ENCODE results near the gene RAB24.

RAB24 gene

DNA sequence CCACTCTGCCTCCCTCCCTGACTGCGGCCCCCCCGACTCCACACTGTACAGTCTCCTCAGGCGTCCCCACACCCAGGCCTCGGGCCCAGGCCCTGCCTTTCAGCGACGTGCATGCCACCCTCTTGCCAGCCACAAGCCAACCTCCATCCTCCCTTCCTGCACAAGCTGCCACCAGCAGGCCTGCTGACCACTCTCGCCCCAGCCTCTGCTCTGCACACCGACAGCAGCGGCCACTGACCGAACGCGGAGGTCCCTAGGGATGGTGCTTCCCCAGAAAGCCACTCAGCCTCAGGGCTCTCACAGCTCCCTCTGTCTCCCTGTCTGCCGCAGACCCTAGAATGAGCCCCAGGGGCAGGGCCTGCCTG, 29.4 kb upstream of the RAB24 start:
- no peak for DNase-seq (ENCODE audit: low read depth)

- DNase-seq (ENCODE audit: low read depth) = no peak
Measured at GRCh38 chr5:177332031-177332895, 28.7 kb upstream of the RAB24 start.

GRCh38 chr5:177330991-177331842, 27.7 kb upstream of the RAB24 start:
- DNase-seq (ENCODE audit: low read depth) = no peak

DNA sequence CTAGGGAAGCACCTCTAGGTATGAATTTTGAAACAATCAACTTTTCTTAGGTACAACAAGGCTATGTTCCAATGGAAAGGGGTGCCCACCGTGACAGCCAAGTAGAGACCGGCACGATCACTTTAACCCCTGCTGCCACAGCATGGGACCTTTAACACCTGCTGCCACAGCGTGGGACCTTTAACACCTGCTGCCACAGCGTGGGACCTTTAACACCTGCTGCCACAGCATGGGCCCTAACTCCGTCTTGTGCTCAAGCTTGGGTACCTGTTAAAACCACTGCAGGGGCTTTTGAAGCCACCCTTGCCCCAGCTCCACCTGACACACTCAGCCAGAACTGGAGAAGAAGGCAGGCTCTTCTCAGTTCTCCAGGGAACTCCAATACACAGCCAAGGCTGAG, 26.4 kb upstream of the RAB24 start:
- DNase-seq (ENCODE audit: low read depth) = no peak

DNA sequence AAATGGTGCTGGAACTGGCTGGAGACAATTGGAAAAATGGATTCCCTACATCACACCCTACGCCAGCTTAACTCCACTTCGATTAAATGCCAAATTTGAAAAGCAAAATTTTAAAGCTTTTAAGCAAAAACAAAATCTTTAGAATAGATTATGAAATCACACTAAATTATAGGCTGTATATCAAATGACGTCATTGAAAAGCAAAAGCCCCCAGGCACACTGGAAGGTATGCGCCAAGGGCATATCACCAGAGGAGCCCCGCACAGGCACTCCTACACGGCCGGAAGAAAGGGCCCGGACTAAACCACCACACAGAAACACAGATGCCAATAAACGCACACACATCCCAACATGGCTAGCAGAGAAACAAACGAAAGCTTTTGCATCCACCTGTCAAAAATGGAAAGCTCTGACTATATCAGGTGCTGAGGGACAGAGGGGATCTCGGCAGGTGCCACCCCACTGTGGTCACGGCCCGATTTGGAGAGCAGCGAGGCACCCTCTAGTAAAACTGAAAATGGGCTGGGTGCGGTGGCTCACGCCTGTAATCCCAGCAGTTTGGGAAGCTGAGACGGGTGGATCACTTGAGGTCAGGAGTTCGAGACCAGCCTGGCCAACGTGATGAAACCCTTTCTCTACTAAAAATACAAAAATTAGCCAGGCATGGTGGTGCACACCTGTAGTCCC, 25.2 kb upstream of the RAB24 start:
- DNase-seq (ENCODE audit: low read depth) = no peak

GRCh38 chr5:177327539-177328522, 24.3 kb upstream of the RAB24 start:
- no peak for DNase-seq (ENCODE audit: low read depth)

DNA sequence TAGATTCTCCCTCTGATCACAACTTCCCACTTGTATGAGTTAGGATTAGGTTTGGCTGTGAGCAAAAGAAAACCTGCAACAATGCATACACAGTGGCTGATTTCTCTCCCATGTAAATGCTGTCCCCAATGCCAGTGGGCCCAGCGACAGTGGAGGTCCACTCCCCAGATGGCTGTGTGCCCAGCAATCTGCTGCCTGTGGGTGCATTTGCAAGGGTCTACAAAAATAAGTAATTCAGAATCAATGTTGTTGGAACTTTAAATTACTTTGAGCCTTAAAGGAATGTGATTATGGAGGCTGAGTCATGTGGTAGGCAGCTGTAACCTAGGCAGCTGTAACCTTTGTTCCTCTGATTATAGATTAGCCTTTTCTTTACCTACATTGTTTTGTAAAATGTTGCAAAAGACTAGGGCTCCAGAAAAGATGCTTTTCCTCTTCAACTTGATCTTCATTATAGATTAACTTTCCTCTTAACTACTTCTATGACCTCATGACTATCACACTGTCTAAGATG, 22.4 kb upstream of the RAB24 start:
- DNase-seq (ENCODE audit: low read depth) = no peak

DNA sequence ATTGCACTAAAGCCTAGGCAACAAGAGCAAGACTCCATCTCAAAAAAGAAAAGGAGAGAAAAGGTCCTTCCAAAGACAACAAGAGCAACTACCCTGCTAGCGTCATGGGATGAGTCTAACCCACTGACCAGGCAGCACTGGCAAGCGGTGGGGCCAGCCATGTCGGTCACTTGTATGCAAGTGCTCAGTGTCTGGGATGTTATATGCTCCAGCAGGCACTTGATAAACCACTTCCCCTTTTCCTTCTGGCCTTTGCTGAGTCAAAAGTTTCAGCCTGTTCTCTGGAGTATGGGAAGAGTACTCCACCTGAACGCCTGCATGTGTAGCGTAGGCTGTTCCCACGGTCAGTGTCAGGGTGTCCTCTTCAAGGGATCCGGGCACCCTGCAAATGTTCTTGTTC, 17.4 kb upstream of the RAB24 start:
- DNase-seq (ENCODE audit: low read depth) = no peak

DNA sequence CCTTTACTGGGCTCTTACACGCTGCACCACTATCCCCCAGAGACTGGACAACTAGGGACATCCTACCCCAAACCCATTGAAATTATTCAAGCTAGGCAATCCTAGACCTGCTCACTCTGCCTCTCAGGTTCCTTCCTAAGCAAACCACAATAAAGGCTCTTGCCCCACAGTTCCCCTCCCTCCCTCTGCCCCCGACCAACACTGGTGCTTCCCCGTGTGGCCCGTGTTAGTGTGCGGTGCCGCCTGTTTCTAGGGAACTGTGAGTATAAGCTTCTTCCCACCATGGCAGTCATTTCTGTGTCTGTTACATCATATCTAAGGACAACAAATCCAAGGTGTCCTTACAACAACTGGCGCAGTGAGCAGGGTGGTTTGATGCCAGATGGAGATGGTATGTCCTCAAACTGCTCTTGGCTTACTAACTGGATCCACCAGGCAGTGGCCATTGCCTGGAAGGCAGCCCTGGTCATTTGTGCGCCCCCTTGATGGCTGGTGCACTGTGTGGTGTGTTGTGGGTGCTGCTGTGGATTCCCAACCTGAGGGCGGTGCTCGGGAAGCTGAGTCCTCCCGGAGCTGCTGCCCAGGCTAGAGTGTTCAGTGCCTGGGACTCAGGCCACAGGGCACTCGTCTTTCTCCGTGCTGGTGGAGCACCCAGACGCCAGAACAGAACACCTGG, 16.5 kb upstream of the RAB24 start:
- no peak for DNase-seq (ENCODE audit: low read depth)

DNA sequence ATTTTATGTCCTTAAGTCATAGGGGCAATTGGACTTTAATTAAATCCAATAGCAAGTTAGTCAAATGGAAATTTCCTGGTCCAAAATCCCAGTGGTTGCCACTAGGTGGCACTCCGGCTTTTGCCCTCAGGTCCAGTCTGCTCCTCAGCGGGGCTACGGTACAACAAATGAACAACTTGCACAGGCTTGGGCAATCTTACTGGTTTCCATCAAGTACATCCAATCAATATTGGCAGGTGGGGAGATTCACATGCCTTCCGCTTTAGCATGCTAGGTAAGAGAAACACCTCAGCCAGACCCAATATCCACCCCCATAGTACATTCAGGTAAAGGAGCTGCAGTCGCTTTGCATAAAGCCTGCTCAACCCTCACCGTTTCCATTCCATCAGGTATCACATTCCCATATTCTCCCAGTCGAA, 14.4 kb upstream of the RAB24 start:
- no peak for DNase-seq (ENCODE audit: low read depth)

- no peak for DNase-seq (ENCODE audit: low read depth)
Measured at GRCh38 chr5:177316005-177316404, 12.5 kb upstream of the RAB24 start.

- no peak for DNase-seq (ENCODE audit: low read depth)
Measured at GRCh38 chr5:177315411-177315810, 11.9 kb upstream of the RAB24 start.

DNA sequence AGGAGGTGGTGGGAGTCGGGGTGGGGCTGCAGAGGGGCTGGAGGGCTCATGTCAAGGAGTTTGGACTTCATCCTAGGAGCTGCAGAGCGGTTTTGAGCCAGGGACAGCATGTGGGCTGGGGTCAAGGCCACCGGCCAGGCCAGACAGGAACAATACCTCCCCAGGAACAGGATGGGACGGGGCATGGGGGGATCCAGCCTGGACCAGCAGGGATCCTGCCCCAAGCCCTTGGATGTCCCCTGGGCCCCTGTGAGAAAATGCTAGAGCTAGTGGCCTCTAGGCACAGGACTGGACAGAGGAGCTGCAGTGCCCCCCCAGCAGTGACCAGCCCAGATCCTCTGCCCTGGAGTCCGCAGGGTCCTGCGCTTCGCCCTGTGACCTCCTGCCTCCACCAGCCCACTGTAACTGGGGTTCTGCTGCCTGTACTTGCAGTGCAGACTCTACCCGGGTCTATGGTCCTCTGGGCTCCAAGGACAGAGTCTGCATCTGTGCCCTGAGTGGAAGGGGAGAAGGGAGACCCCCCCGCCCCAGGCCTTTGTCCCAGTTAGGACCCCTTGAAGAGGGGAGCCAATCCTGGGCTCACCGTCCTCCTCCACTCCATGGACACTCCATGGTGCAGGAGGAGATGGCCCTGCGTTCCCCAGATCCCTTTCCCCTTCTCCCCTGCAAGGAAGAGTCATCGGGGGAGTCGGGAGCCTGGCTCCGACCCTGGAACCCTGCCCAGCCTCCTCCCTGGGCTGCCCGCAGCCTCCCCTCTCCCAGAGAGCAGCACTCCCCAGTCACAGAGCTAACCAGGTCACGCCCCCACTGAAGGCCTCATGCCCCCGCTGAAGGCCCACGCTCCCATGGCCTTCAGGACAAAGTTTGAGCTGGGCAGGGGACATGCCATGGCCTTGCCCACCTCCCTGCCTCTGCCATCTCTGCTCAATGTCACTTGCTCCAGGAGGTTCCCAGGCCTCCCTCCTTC, 11.1 kb upstream of the RAB24 start:
- DNase-seq (ENCODE audit: low read depth) = no peak

DNA sequence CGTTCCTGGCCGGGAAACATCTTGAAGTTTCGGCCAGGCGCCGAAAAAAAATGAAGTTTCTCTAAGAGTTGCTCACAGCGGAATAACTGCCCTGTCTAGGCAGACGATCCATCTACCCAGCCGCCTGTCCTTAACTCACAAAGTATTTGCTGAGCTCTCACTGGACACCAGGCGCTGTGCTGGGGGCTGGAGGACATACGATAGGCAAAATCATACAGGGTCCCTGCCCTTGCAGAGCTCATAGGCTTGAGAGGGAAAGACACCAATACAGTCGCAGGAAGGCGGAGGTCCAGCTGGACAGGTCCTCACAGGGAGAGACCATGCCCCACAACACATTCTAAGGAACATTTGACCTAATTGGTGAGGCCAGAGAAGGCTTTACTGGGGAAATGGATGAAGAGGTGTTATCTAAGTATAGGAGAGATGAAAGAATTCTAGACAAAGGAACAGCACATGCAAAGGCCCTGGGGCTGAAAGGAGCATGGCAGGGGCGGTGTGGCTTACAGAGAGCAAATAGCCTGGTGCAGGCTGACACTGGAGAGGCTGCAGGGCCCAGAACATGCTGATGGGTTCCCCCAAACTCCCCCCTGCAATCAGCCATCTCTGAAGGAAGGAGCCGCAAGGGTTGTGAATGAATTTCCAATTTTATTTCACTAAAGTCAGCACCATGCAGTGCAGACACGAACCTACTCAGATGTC, 10.2 kb upstream of the RAB24 start:
- no peak for DNase-seq (ENCODE audit: low read depth)

- no peak for DNase-seq (ENCODE audit: low read depth)
Measured at GRCh38 chr5:177312649-177313181, 9.2 kb upstream of the RAB24 start.

GRCh38 chr5:177311723-177312648, 8.5 kb upstream of the RAB24 start, which contains the start of gene MXD3:
Gene MXD3, minus strand, starts transcription at chr5:177311898. Its CDS starts 68 bp downstream, at chr5:177311830.
- peak; percentile 39 for DNase-seq (ENCODE audit: low read depth)

- no peak for DNase-seq (ENCODE audit: low read depth)
Measured at GRCh38 chr5:177311392-177311722, 7.8 kb upstream of the RAB24 start.
